B cell (primary cell): ENCODE measurements around the gene CXCL16. TPM values are rescaled to one million over a fixed set of nuclear protein-coding genes. Genes with fewer than 3 reads are reported as not detected.

Experiments used
- ATAC-seq: fragments of 200-7000 bp; cut with Tn5 transposase; one replicate; pipeline ENCODE4 v1.10.0; 2021; ENCODE audit warnings: low read depth, mild to moderate bottlenecking, moderate number of reproducible peaks, moderate library complexity
- CTCF ChIA-PET: fragments of 350-600 bp; sonication (Branson Sonifier 250); formaldehyde crosslinking; loops from one replicate; lab custom pipeline; 2021; ENCODE audit warnings: antibody characterized with exemption, inconsistent platforms; lab: Charles Lee
- POLR2A ChIA-PET: fragments of 350-600 bp; sonication (Branson Sonifier 250); formaldehyde crosslinking; loops from one replicate; lab custom pipeline; 2021; ENCODE audit warnings: antibody characterized with exemption; lab: Charles Lee
- DNase-seq: peaks from one replicate; pipeline ENCODE4 v3.0.0; 2013
- H2AFZ ChIP-seq: 2 replicates; pipeline ENCODE4 v1.6.1; 2012; ENCODE audit warnings: mild to moderate bottlenecking, low read depth, low read length; ENCODE audit not compliant: insufficient read depth, poor library complexity, severe bottlenecking
- H3K27ac ChIP-seq, 2 donors: 1 replicate in 1 of 2; 2 replicates in 1 of 2; pipeline ENCODE4 v1.5.1; 2012 to 2013; ENCODE audit warnings: low read length in 2 of 2, mild to moderate bottlenecking in 2 of 2, moderate library complexity in 1 of 2
- H3K27me3 ChIP-seq, 4 experiments: fragments of 200-600 bp in 1 of 4; sonication (generic) in 1 of 4; replicated peaks in 1 of 4; 1 replicate in 2 of 4; 2 replicates in 2 of 4; pipeline versions ENCODE4 v1.6.1 to v1.7.0; 2013 to 2016; ENCODE audit warnings: low read length in 3 of 4, mild to moderate bottlenecking in 2 of 4, mixed read lengths in 1 of 4, moderate library complexity in 1 of 4; ENCODE audit not compliant: insufficient read depth in 4 of 4, control insufficient read depth in 3 of 4; ENCODE audit errors: control extremely low read depth in 1 of 4
- H3K36me3 ChIP-seq, 2 experiments: replicated peaks in 1 of 2; 1 replicate in 1 of 2; 2 replicates in 1 of 2; pipeline versions ENCODE4 v1.6.1 to v1.7.1; 2013; ENCODE audit warnings: low read length in 1 of 2; ENCODE audit not compliant: insufficient read depth in 2 of 2, control insufficient read depth in 1 of 2; ENCODE audit errors: control extremely low read depth in 1 of 2, extremely low read depth in 1 of 2
- H3K4me1 ChIP-seq, 2 donors: fragments of 200-600 bp in 1 of 2; sonication (generic) in 1 of 2; 1 replicate in 1 of 2; 2 replicates in 1 of 2; pipeline versions ENCODE4 v1.5.1 to v1.6.1; 2013 to 2017; ENCODE audit warnings: low read length in 2 of 2; ENCODE audit not compliant: control insufficient read depth in 2 of 2, insufficient read depth in 2 of 2
- H3K4me2 ChIP-seq: replicated peaks from 2 replicates; pipeline ENCODE3; 2012; ENCODE audit warnings: mild to moderate bottlenecking, low read depth, low read length; ENCODE audit not compliant: poor library complexity, severe bottlenecking
- H3K4me3 ChIP-seq, 5 experiments: fragments of 200-600 bp in 1 of 5; sonication (generic) in 1 of 5; 1 replicate in 3 of 5; 2 replicates in 2 of 5; pipeline versions ENCODE4 v1.5.1 to v1.7.0; 2011 to 2016; ENCODE audit warnings: low read length in 4 of 5, mild to moderate bottlenecking in 4 of 5, low read depth in 2 of 5, control low read depth in 1 of 5, moderate library complexity in 1 of 5; ENCODE audit not compliant: insufficient read depth in 1 of 5; ENCODE audit errors: control extremely low read depth in 1 of 5, extremely low read depth in 1 of 5
- H3K79me2 ChIP-seq: fragments of 200-600 bp; sonication (generic); one replicate; pipeline ENCODE4 v1.6.0; 2016; ENCODE audit warnings: low read length; ENCODE audit not compliant: control insufficient read depth, insufficient read depth
- H3K9ac ChIP-seq: fragments of 200-600 bp; sonication (generic); 2 replicates; pipeline ENCODE4 v1.6.1; 2017; ENCODE audit warnings: mild to moderate bottlenecking, low read length, moderate library complexity
- H3K9me3 ChIP-seq, 3 donors: one replicate each; pipeline versions ENCODE4 v1.6.1 to v1.7.1; 2013; ENCODE audit warnings: low read length in 2 of 3; ENCODE audit not compliant: control insufficient read depth in 2 of 3, insufficient read depth in 1 of 3; ENCODE audit errors: control extremely low read depth in 1 of 3
- H4K20me1 ChIP-seq: 2 replicates; pipeline ENCODE4 v1.6.0; 2012; ENCODE audit warnings: mild to moderate bottlenecking, low read length; ENCODE audit not compliant: insufficient read depth, control insufficient read depth, poor library complexity, severe bottlenecking
- H3K27ac Mint-ChIP-seq: one replicate; pipeline ENCODE4 v1.8.0; 2021; ENCODE audit warnings: mixed read lengths
- H3K27me3 Mint-ChIP-seq: one replicate; pipeline ENCODE4 v1.8.0; 2021; ENCODE audit warnings: mixed read lengths
- H3K4me1 Mint-ChIP-seq: one replicate; pipeline ENCODE4 v1.8.0; 2021; ENCODE audit warnings: mixed read lengths
- H3K4me3 Mint-ChIP-seq: one replicate; pipeline ENCODE4 v1.8.0; 2021; ENCODE audit warnings: mixed read lengths
- H3K9me3 Mint-ChIP-seq: one replicate; pipeline ENCODE4 v1.8.0; 2022; ENCODE audit warnings: mixed read lengths; ENCODE audit not compliant: insufficient read depth
- CTCF ChIP-seq: fragments of 200-600 bp; IDR thresholded peaks from one replicate; pipeline ENCODE4 v1.8.0; 2022; ENCODE audit warnings: antibody characterized with exemption, mild to moderate bottlenecking
- EZH2 ChIP-seq: IDR thresholded peaks from 2 replicates; pipeline ENCODE4 v1.6.1; 2012; ENCODE audit warnings: borderline replicate concordance, low read depth, mild to moderate bottlenecking, moderate library complexity, low read length; ENCODE audit not compliant: insufficient read depth, poor library complexity, severe bottlenecking
- WGBS: methylation state at CpG from one replicate; pipeline ENCODE4 v1.1.5; 2013; ENCODE audit warnings: missing lambda C conversion rate; ENCODE audit not compliant: insufficient coverage; 5-methylcytosine and 5-hydroxymethylcytosine counted together
- intact Hi-C: fragments of 100-400 bp; cut with micrococcal nuclease; formaldehyde crosslinking; loops from one replicate; pipeline ENCODE4 v1.10.0; 2022
- polyA plus RNA-seq: library from polyadenylated mRNA; depleted of rRNA; stranded (reverse); fragments of >200 nt; gene quantifications from 2 replicates; pipeline ENCODE4 v1.2.3, GENCODE V29; 2012
- total RNA-seq, 2 donors: library from RNA; stranded (reverse); fragments of 120-200 nt in 1 of 2; gene quantifications; 1 replicate in 1 of 2; 2 replicates in 1 of 2; pipeline versions ENCODE4 v1.2.3 to v1.2.4, GENCODE V29; 2013 to 2022

The CXCL16 gene
- total and polyA plus RNA-seq, 2 donors (not counting 1 experiment from before 2014, with no cell fraction given): 10.9 to 22.0 TPM

DNA sequence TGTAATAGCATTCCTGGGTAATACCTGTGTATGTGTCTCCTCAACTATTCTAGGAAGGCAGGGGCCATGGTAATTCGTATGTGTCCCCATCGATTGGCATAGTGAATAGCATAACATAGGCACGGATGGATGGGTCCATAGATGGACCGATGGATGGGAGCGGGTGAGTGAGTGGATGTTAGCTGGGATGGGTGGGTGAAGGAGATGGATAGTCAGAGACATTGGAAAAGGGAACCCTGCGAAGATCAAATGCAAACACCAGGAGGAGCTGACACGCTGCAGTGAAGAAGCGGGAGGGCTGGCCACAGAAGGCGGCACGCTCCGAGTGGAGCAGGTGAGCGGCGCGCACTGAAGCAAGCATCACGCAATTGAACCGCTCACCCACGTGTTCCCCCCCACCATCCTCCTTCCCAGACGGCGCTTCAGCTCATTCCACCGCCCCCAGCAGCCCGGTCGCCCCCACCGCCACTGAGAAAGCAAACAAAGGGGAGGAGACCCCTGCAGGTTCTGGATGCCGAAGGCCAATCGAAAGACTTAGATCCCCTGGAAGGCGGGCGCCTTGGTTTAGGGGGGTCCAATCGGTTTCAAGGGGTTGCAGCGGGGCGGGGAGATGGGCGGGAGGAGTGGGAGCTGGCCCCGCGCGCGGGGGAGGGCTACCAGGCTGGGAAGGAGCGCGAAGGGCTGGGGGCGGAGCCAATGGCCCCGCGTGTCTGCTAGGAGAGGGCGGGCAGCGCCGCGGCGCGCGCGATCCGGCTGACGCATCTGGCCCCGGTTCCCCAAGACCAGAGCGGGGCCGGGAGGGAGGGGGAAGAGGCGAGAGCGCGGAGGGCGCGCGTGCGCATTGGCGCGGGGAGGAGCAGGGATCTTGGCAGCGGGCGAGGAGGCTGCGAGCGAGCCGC is 29.7 kb downstream of the CXCL16 start, which contains the start of gene ARRB2:
Gene ARRB2 (plus strand): TSS at position 839 of the 899 bp plus-strand sequence. CDS start 90 bp downstream, outside the sequence.
- no peaks in the 10 kb centered on the region for H3K9me3 Mint-ChIP-seq
- Histone ChIP-seq H3K79me2 (peaks cover 21% of the 10 kb centered on the region), H3K9me3 (no peaks in the 10 kb centered on the region), H3K4me3 (peak within 1 kb of the TSS; percentile 65 to 90 (median 75)), H3K9ac (peak within 1 kb of the TSS; percentile 86), H3K36me3 (no peaks in the 10 kb centered on the region), H3K27ac (peak within 1 kb of the TSS; percentile 60 to 74), H3K4me2 (peak within 1 kb of the TSS; percentile 96), H3K27me3 (no peaks in the 10 kb centered on the region), H3K4me1 (peaks cover 28 to 38% of the 10 kb centered on the region in 2 donors), H2AFZ (peak within 1 kb of the TSS; percentile 84), H4K20me1 (no peaks in the 10 kb centered on the region)
- no peaks in the 10 kb centered on the region for H3K27me3 Mint-ChIP-seq
- ATAC-seq: peak; percentile 87
- under 1% methylated on average over 51 of the region's 67 CpGs for WGBS
- H3K4me3 Mint-ChIP-seq: peak within 1 kb of the TSS; percentile 86
- ChIA-PET POLR2A (interaction anchor here (0.5 to 1.9 kb wide), 8 partner anchors 11 to 1018 kb away, joined by 3 to 6 read pairs (median 3); partner anchors contain the start of genes PFN1, RNF167, SLC25A11 and SPAG7), CTCF (interaction anchor here (0.7 to 3.9 kb wide), 12 partner anchors 11 to 190 kb away, joined by 3 to 38 read pairs (median 6); partner anchors contain the start of genes GLTPD2, MED11 and PSMB6)
- intact Hi-C loops: loop anchor here (1.0 to 10.0 kb wide), 10 partner anchors 21 to 257 kb away; partner anchors contain the start of genes CHRNE, CXCL16, GGT6 and MED11
- H3K4me1 Mint-ChIP-seq: peaks cover 43% of the 10 kb centered on the region
- TF ChIP-seq EZH2: no peak
- peak; percentile 76 for TF ChIP-seq CTCF
- DNase-seq: peak; percentile 99
- H3K27ac Mint-ChIP-seq: peak within 1 kb of the TSS; percentile 88
